ENCODE data around the gene PHF23. TPM values are rescaled to one million over a fixed set of nuclear protein-coding genes. Genes with fewer than 3 reads are reported as not detected.

PHF23 gene
- total RNA-seq, 1 experiment from 2014 or later: 45.8 TPM

DNA sequence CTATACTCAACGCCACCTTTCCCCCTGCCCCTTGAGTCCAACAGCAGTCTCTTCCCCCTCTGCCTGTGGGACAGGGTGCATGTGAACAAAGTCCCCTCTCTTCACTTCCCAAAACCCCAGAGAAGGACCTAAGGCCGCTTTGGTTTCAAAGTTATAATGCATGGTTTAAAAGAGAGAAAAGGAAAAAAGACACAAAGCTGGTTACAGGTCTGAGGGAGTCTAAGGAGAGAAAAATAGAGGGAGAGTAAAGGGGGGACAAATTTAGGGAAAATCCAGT, 4.1 kb upstream of the PHF23 start (continued):
- TF ChIP-seq ELF4 (CRISPR knock-in tag; IDR thresholded peaks at IDR 0.05; ENCODE audit: low read depth) (no peak), GRHL2 (CRISPR knock-in tag; IDR thresholded peaks at IDR 0.05; ENCODE audit: insufficient replicate concordance, severe bottlenecking) (no peak), ZBTB21 (CRISPR knock-in tag; IDR thresholded peaks at IDR 0.05; ENCODE audit: borderline replicate concordance) (no peak), ZNF138 (CRISPR knock-in tag; conservative IDR thresholded peaks at IDR 0.05) (no peak), HMGA2 (CRISPR knock-in tag; IDR thresholded peaks at IDR 0.05) (no peak)
- TF ChIP-seq, protein P1, sequence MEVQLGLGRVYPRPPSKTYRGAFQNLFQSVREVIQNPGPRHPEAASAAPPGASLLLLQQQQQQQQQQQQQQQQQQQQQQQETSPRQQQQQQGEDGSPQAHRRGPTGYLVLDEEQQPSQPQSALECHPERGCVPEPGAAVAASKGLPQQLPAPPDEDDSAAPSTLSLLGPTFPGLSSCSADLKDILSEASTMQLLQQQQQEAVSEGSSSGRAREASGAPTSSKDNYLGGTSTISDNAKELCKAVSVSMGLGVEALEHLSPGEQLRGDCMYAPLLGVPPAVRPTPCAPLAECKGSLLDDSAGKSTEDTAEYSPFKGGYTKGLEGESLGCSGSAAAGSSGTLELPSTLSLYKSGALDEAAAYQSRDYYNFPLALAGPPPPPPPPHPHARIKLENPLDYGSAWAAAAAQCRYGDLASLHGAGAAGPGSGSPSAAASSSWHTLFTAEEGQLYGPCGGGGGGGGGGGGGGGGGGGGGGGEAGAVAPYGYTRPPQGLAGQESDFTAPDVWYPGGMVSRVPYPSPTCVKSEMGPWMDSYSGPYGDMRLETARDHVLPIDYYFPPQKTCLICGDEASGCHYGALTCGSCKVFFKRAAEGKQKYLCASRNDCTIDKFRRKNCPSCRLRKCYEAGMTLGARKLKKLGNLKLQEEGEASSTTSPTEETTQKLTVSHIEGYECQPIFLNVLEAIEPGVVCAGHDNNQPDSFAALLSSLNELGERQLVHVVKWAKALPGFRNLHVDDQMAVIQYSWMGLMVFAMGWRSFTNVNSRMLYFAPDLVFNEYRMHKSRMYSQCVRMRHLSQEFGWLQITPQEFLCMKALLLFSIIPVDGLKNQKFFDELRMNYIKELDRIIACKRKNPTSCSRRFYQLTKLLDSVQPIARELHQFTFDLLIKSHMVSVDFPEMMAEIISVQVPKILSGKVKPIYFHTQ (CRISPR knock-in tag; IDR thresholded peaks at IDR 0.05): no peak
- TF ChIP-seq, protein P2, sequence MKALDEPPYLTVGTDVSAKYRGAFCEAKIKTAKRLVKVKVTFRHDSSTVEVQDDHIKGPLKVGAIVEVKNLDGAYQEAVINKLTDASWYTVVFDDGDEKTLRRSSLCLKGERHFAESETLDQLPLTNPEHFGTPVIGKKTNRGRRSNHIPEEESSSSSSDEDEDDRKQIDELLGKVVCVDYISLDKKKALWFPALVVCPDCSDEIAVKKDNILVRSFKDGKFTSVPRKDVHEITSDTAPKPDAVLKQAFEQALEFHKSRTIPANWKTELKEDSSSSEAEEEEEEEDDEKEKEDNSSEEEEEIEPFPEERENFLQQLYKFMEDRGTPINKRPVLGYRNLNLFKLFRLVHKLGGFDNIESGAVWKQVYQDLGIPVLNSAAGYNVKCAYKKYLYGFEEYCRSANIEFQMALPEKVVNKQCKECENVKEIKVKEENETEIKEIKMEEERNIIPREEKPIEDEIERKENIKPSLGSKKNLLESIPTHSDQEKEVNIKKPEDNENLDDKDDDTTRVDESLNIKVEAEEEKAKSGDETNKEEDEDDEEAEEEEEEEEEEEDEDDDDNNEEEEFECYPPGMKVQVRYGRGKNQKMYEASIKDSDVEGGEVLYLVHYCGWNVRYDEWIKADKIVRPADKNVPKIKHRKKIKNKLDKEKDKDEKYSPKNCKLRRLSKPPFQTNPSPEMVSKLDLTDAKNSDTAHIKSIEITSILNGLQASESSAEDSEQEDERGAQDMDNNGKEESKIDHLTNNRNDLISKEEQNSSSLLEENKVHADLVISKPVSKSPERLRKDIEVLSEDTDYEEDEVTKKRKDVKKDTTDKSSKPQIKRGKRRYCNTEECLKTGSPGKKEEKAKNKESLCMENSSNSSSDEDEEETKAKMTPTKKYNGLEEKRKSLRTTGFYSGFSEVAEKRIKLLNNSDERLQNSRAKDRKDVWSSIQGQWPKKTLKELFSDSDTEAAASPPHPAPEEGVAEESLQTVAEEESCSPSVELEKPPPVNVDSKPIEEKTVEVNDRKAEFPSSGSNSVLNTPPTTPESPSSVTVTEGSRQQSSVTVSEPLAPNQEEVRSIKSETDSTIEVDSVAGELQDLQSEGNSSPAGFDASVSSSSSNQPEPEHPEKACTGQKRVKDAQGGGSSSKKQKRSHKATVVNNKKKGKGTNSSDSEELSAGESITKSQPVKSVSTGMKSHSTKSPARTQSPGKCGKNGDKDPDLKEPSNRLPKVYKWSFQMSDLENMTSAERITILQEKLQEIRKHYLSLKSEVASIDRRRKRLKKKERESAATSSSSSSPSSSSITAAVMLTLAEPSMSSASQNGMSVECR (CRISPR knock-in tag; IDR thresholded peaks at IDR 0.05; ENCODE audit: borderline replicate concordance): no peak
- TF ChIP-seq, protein P3, sequence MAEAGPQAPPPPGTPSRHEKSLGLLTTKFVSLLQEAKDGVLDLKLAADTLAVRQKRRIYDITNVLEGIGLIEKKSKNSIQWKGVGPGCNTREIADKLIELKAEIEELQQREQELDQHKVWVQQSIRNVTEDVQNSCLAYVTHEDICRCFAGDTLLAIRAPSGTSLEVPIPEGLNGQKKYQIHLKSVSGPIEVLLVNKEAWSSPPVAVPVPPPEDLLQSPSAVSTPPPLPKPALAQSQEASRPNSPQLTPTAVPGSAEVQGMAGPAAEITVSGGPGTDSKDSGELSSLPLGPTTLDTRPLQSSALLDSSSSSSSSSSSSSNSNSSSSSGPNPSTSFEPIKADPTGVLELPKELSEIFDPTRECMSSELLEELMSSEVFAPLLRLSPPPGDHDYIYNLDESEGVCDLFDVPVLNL (CRISPR knock-in tag; IDR thresholded peaks at IDR 0.05; ENCODE audit: borderline replicate concordance, low read depth): no peak

DNA sequence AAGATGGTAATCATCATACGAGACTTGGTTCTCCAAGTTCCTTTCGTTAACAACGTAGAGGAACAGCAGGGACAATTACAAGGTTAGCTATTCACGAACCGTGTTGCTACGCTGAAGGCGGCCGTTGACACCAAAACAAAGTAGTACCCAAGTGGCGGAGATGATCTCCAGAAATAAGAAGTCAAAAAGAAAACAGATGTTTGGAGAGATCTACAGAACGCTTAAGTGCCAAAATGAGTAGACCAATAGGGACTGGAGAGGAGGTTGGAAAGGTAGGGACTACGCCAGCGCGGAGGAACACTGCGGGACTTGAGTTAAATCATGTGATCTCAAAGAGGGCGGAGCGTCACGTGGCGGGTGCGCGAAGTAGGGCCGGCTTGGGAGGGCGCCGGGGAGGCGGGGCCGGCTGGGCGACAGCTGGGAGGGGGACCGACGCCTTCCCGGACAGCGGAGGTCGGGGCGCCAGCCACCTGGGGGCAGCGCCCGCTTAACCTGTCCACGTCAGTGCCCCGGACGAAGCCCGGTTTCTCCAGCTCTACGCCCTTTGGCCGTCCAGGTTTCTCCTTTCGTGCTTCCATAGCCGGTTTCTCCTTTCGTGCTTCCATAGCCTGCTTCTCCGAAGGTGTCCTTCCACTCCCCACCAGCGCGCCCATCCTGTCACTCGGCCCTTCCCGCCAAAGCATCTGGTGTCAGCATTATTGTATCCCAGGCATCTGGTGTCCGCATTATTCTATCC, 3.6 kb upstream of the PHF23 start:
- Mint-ChIP-seq H3K27ac (peak overlapping the region; percentile 99), H3K9me3 (no peaks in the 10 kb centered on the region), H3K4me3 (peak overlapping the region; percentile 90), H3K27me3 (ENCODE audit: low read depth) (no peaks in the 10 kb centered on the region), H3K36me3 (peaks cover 33% of the 10 kb centered on the region), H3K4me1 (peaks cover 33% of the 10 kb centered on the region)
- peak; percentile 96 for DNase-seq (ENCODE audit: low spot score)
- POLR2A ChIA-PET: interaction anchor here (0.9 to 2.3 kb wide), 8 partner anchors 9 to 51 kb away, joined by 3 to 8 read pairs (median 4); partner anchors contain the start of genes ACADVL, CTDNEP1, DLG4 and ELP5
- CTCF ChIA-PET: interaction anchor here (0.5 to 3.4 kb wide), 11 partner anchors 23 to 309 kb away, joined by 3 to 21 read pairs (median 5); partner anchors contain the start of genes ACADVL, DLG4, NEURL4 and SLC2A4
- peak; percentile 14 for ATAC-seq
- TF ChIP-seq, protein P3 (CRISPR knock-in tag; IDR thresholded peaks at IDR 0.05; ENCODE audit: borderline replicate concordance, low read depth): no peak
- TF ChIP-seq ZNF396 (CRISPR knock-in tag; IDR thresholded peaks at IDR 0.05; ENCODE audit: borderline replicate concordance) (no peak), ZNF423 (CRISPR knock-in tag; IDR thresholded peaks at IDR 0.05) (peak; percentile 29; the same call in 1 of the 2 replicates), NR2C2 (CRISPR knock-in tag; IDR thresholded peaks at IDR 0.05) (no peak), ZNF263 (CRISPR knock-in tag; IDR thresholded peaks at IDR 0.05; ENCODE audit: low read depth) (no peak), TCF7 (CRISPR knock-in tag; IDR thresholded peaks at IDR 0.05; ENCODE audit: low read depth) (no peak), MXD4 (CRISPR knock-in tag; IDR thresholded peaks at IDR 0.05; ENCODE audit: borderline replicate concordance) (no peak), RELA (CRISPR knock-in tag; IDR thresholded peaks at IDR 0.05; ENCODE audit: borderline replicate concordance) (no peak), KAT7 (CRISPR knock-in tag; IDR thresholded peaks at IDR 0.05; ENCODE audit: borderline replicate concordance) (no peak), ELF4 (CRISPR knock-in tag; IDR thresholded peaks at IDR 0.05; ENCODE audit: low read depth) (no peak), IRF2 (CRISPR knock-in tag; IDR thresholded peaks at IDR 0.05; ENCODE audit: borderline replicate concordance, low read depth) (no peak), ZNF121 (CRISPR knock-in tag; IDR thresholded peaks at IDR 0.05) (no peak)
- TF ChIP-seq, protein P4, sequence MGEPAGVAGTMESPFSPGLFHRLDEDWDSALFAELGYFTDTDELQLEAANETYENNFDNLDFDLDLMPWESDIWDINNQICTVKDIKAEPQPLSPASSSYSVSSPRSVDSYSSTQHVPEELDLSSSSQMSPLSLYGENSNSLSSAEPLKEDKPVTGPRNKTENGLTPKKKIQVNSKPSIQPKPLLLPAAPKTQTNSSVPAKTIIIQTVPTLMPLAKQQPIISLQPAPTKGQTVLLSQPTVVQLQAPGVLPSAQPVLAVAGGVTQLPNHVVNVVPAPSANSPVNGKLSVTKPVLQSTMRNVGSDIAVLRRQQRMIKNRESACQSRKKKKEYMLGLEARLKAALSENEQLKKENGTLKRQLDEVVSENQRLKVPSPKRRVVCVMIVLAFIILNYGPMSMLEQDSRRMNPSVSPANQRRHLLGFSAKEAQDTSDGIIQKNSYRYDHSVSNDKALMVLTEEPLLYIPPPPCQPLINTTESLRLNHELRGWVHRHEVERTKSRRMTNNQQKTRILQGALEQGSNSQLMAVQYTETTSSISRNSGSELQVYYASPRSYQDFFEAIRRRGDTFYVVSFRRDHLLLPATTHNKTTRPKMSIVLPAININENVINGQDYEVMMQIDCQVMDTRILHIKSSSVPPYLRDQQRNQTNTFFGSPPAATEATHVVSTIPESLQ (CRISPR knock-in tag; IDR thresholded peaks at IDR 0.05): no peak
- TF ChIP-seq, protein P5, sequence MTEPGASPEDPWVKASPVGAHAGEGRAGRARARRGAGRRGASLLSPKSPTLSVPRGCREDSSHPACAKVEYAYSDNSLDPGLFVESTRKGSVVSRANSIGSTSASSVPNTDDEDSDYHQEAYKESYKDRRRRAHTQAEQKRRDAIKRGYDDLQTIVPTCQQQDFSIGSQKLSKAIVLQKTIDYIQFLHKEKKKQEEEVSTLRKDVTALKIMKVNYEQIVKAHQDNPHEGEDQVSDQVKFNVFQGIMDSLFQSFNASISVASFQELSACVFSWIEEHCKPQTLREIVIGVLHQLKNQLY (CRISPR knock-in tag; IDR thresholded peaks at IDR 0.05): no peak
- TF ChIP-seq, protein P6, sequence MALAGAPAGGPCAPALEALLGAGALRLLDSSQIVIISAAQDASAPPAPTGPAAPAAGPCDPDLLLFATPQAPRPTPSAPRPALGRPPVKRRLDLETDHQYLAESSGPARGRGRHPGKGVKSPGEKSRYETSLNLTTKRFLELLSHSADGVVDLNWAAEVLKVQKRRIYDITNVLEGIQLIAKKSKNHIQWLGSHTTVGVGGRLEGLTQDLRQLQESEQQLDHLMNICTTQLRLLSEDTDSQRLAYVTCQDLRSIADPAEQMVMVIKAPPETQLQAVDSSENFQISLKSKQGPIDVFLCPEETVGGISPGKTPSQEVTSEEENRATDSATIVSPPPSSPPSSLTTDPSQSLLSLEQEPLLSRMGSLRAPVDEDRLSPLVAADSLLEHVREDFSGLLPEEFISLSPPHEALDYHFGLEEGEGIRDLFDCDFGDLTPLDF (CRISPR knock-in tag; IDR thresholded peaks at IDR 0.05): no peak
